PC-3 (cell line): ENCODE measurements around the gene RASL10A. TPM values are rescaled to one million over a fixed set of nuclear protein-coding genes. Genes with fewer than 3 reads are reported as not detected.

ENCODE experiments used
- ATAC-seq: fragments of 200-7000 bp; cut with Tn5 transposase; 2 replicates; pipeline ENCODE4 v1.9.1; 2020; ENCODE audit warnings: mild to moderate bottlenecking, moderate library complexity
- BruUV-seq: library from RNA; stranded (reverse); fragments of 400-500 nt; replicated peaks from 2 replicates; lab custom pipeline; 2021; lab: Mats Ljungman, UMichigan
- CTCF ChIA-PET: fragments of 300-600 bp; sonication (Branson Sonifier 250); formaldehyde crosslinking; loops from one replicate; lab custom pipeline; 2022; ENCODE audit warnings: antibody characterized with exemption; lab: Charles Lee
- POLR2A ChIA-PET: fragments of 300-600 bp; sonication (Branson Sonifier 250); formaldehyde crosslinking; loops from one replicate; lab custom pipeline; 2022; ENCODE audit warnings: antibody characterized with exemption; ENCODE audit not compliant: unreplicated experiment; lab: Charles Lee
- DNase-seq: peaks from one replicate; pipeline ENCODE4 v3.0.0-alpha.2; 2015
- H2AFZ ChIP-seq: fragments of 300-600 bp; sonication (generic); 2 replicates; pipeline ENCODE4 v1.6.0; 2016; ENCODE audit warnings: antibody characterized with exemption, low read length
- H3F3A ChIP-seq: fragments of 300-600 bp; sonication (generic); one replicate; pipeline ENCODE4 v1.6.0; 2017; ENCODE audit warnings: antibody characterized with exemption, low read length, control low read depth, mild to moderate bottlenecking; ENCODE audit not compliant: unreplicated experiment
- H3K27ac ChIP-seq: fragments of 300-600 bp; sonication (generic); 2 replicates; pipeline ENCODE4 v1.5.1; 2016; ENCODE audit warnings: mild to moderate bottlenecking, low read length
- H3K27me3 ChIP-seq: fragments of 300-600 bp; sonication (generic); 2 replicates; pipeline ENCODE4 v1.6.1; 2016; ENCODE audit warnings: low read length, mixed read lengths
- H3K36me3 ChIP-seq: fragments of 300-600 bp; sonication (generic); 2 replicates; pipeline ENCODE4 v1.6.1; 2016; ENCODE audit warnings: low read depth, mixed run types, low read length, mixed read lengths
- H3K4me1 ChIP-seq: fragments of 300-600 bp; sonication (generic); 2 replicates; pipeline ENCODE4 v1.5.1; 2016; ENCODE audit warnings: low read length; ENCODE audit not compliant: insufficient read depth
- H3K4me2 ChIP-seq: fragments of 300-600 bp; sonication (generic); 2 replicates; pipeline ENCODE4 v1.6.0; 2016; ENCODE audit warnings: low read length
- H3K4me3 ChIP-seq: fragments of 300-600 bp; sonication (generic); 2 replicates; pipeline ENCODE4 v1.5.1; 2016; ENCODE audit warnings: mild to moderate bottlenecking, low read length, mixed read lengths
- H3K79me2 ChIP-seq: fragments of 300-600 bp; sonication (generic); 2 replicates; pipeline ENCODE4 v1.6.1; 2017; ENCODE audit warnings: low read length, mixed read lengths
- H3K9ac ChIP-seq: fragments of 300-600 bp; sonication (generic); 2 replicates; pipeline ENCODE4 v1.6.0; 2016; ENCODE audit warnings: mild to moderate bottlenecking, low read length
- H3K9me2 ChIP-seq: fragments of 300-600 bp; sonication (generic); replicated peaks from 2 replicates; pipeline ENCODE4 v1.6.1; 2016; ENCODE audit warnings: mixed run types, low read length, mixed read lengths
- H3K9me3 ChIP-seq: fragments of 300-600 bp; sonication (generic); 2 replicates; pipeline ENCODE4 v1.6.1; 2016; ENCODE audit warnings: low read length, mixed read lengths
- H4K20me1 ChIP-seq: fragments of 300-600 bp; sonication (generic); 2 replicates; pipeline ENCODE4 v1.6.1; 2016; ENCODE audit warnings: low read length, mixed read lengths
- CTCF ChIP-seq: fragments of 300-600 bp; sonication (generic); conservative IDR thresholded peaks from 2 replicates; pipeline ENCODE4 v1.5.1; 2017; ENCODE audit warnings: antibody characterized with exemption, low read depth, mild to moderate bottlenecking, low read length
- EZH2 ChIP-seq: fragments of 300-600 bp; sonication (generic); IDR thresholded peaks from one replicate; pipeline ENCODE4 v1.6.1; 2017; ENCODE audit warnings: antibody characterized with exemption, mild to moderate bottlenecking, low read length; ENCODE audit not compliant: unreplicated experiment
- EZH2phosphoT487 ChIP-seq: fragments of 300-600 bp; sonication (generic); IDR thresholded peaks from 2 replicates; pipeline ENCODE4 v1.6.1; 2018; ENCODE audit warnings: mild to moderate bottlenecking, antibody characterized with exemption, low read length, borderline replicate concordance
- intact Hi-C: fragments of 100-400 bp; cut with micrococcal nuclease; formaldehyde crosslinking; loops from 2 replicates; pipeline ENCODE4 v1.9.0; 2023
- total RNA-seq: library from RNA; depleted of rRNA; stranded (reverse); fragments of >200 nt; gene quantifications from 2 replicates; pipeline ENCODE4 v1.2.3, GENCODE V29; 2014

The RASL10A gene
- total RNA-seq, 1 experiment from 2014 or later = not detected

GRCh38 chr22:29340566-29340965, 25.1 kb upstream of the RASL10A start:
- ATAC-seq = no peak
- intact Hi-C loops = no loop called here

GRCh38 chr22:29339381-29340235, 24.1 kb upstream of the RASL10A start:
- Histone ChIP-seq H3K9ac (peak overlapping the region; percentile 38), H3K4me3 (no peak overlapping the region), H3K4me2 (peak overlapping the region; percentile 36), H3K36me3 (peaks cover 34% of the 10 kb centered on the region), H3K9me3 (no peaks in the 10 kb centered on the region), H3K27me3 (no peaks in the 10 kb centered on the region), H3F3A (peaks cover 10% of the 10 kb centered on the region), H3K9me2 (no peaks in the 10 kb centered on the region), H4K20me1 (peaks cover 2% of the 10 kb centered on the region; the same call in 1 of the 2 replicates), H3K79me2 (no peaks in the 10 kb centered on the region), H2AFZ (no peak overlapping the region), H3K27ac (peak overlapping the region; percentile 76), H3K4me1 (peaks cover 54% of the 10 kb centered on the region)
- no TSS peak for BruUV-seq
- TF ChIP-seq EZH2 = no peak
- TF ChIP-seq CTCF = 0 out of 2 replicates have a peak, but pooled peaks have one; percentile 19
- intact Hi-C loops = no loop called here
- DNase-seq (peak; percentile 69), ATAC-seq (peak; percentile 6)
- POLR2A ChIA-PET = no interaction called here
- CTCF ChIA-PET = no interaction called here

More at GRCh38 chr22:29340566-29340965, 25.1 kb upstream of the RASL10A start:
- peak overlapping the region; percentile 76 for H3K27ac ChIP-seq
- no peak for DNase-seq
- H3F3A ChIP-seq = peaks cover 7% of the 10 kb centered on the region
- H3K79me2 ChIP-seq = no peaks in the 10 kb centered on the region
- no peaks in the 10 kb centered on the region; the same call in 1 of the 2 replicates for H4K20me1 ChIP-seq
- H3K9me2 ChIP-seq = no peaks in the 10 kb centered on the region
- no TSS peak for BruUV-seq
- H3K4me3 ChIP-seq = no peak overlapping the region
- no peaks in the 10 kb centered on the region for H3K27me3 ChIP-seq
- no peaks in the 10 kb centered on the region for H3K9me3 ChIP-seq
- ChIA-PET POLR2A (no interaction called here), CTCF (no interaction called here)
- H3K36me3 ChIP-seq = peaks cover 34% of the 10 kb centered on the region
- no peak overlapping the region for H3K9ac ChIP-seq
- no peak overlapping the region for H2AFZ ChIP-seq
- H3K4me2 ChIP-seq = no peak overlapping the region
- peaks cover 48% of the 10 kb centered on the region for H3K4me1 ChIP-seq
- TF ChIP-seq EZH2phosphoT487 = no peak
- no peak for TF ChIP-seq EZH2

DNA sequence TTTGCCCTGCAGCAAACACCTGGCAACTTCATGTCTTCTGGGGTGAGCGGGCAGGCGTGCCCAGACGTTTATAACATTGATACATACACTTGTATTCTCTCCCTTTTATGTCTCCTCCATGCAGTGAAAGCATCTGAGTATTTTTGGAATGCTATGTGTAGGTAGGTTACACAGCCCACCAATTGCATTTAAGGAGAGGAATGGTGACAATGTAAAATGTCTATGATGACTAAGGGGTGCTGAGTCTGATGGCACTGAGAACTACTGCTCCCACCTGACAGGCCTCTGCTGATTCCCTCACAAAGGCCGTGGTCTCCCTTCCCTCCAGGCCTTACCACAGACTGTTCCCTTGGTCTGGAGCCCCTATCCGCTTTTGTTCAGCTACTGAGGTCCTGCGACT, 22.9 kb upstream of the RASL10A start:
- Histone ChIP-seq H3F3A (peaks cover 9% of the 10 kb centered on the region), H3K9me3 (no peaks in the 10 kb centered on the region), H3K36me3 (peaks cover 34% of the 10 kb centered on the region), H3K27me3 (no peaks in the 10 kb centered on the region), H3K9me2 (no peaks in the 10 kb centered on the region), H3K4me2 (no peak overlapping the region), H4K20me1 (peaks cover 5% of the 10 kb centered on the region; the same call in 1 of the 2 replicates), H3K4me3 (no peak overlapping the region), H3K9ac (no peak overlapping the region), H2AFZ (no peak overlapping the region), H3K27ac (peak overlapping the region; percentile 76), H3K79me2 (no peaks in the 10 kb centered on the region), H3K4me1 (peaks cover 49% of the 10 kb centered on the region)
- ChIA-PET CTCF (no interaction called here), POLR2A (no interaction called here)
- TF ChIP-seq EZH2 = no peak
- no peak for TF ChIP-seq CTCF
- TF ChIP-seq EZH2phosphoT487 = no peak
- BruUV-seq = no TSS peak
- intact Hi-C loops = no loop called here
- ATAC-seq (no peak), DNase-seq (no peak)
